HL-60 (cell line): ENCODE results near the gene STK33.

Source experiments
- DNase-seq, 2 experiments: peaks; one replicate each; pipeline ENCODE4 v3.0.0-alpha.2; 2010 to 2020; ENCODE audit warnings: low read depth in 1 of 2, low spot score in 1 of 2
- H3K27ac ChIP-seq: fragments of 250-450 bp; sonication (Bioruptor Pico); replicated peaks from 2 replicates; pipeline ENCODE4 v1.5.1; 2020; ENCODE audit warnings: mild to moderate bottlenecking, moderate library complexity
- H3K27me3 ChIP-seq: fragments of 250-450 bp; sonication (Bioruptor Pico); 2 replicates; pipeline ENCODE4 v1.5.1; 2021; ENCODE audit warnings: mild to moderate bottlenecking, moderate library complexity; ENCODE audit not compliant: insufficient read depth, poor library complexity, severe bottlenecking
- H3K4me3 ChIP-seq: replicated peaks from 2 replicates; pipeline ENCODE4 v1.5.1; 2011; ENCODE audit warnings: mild to moderate bottlenecking, control low read depth, low read length; ENCODE audit not compliant: insufficient read depth
- CTCF ChIP-seq: IDR thresholded peaks from one replicate; pipeline ENCODE4 v1.5.1; 2011; ENCODE audit warnings: low read length, control low read depth, inconsistent platforms; ENCODE audit not compliant: insufficient read depth
- GABPA ChIP-seq: IDR thresholded peaks from 2 replicates; pipeline ENCODE4 v1.6.1; 2012; ENCODE audit warnings: low read depth
- POLR2AphosphoS5 ChIP-seq: IDR thresholded peaks from 2 replicates; pipeline ENCODE4 v1.6.1; 2012; ENCODE audit warnings: low read depth
- REST ChIP-seq: IDR thresholded peaks from 2 replicates; pipeline ENCODE4 v1.6.1; 2012; ENCODE audit warnings: low read depth; ENCODE audit not compliant: insufficient replicate concordance
- SPI1 ChIP-seq: IDR thresholded peaks from 2 replicates; pipeline ENCODE4 v1.6.1; 2012; ENCODE audit warnings: low read depth, mild to moderate bottlenecking, borderline replicate concordance

The STK33 gene

DNA sequence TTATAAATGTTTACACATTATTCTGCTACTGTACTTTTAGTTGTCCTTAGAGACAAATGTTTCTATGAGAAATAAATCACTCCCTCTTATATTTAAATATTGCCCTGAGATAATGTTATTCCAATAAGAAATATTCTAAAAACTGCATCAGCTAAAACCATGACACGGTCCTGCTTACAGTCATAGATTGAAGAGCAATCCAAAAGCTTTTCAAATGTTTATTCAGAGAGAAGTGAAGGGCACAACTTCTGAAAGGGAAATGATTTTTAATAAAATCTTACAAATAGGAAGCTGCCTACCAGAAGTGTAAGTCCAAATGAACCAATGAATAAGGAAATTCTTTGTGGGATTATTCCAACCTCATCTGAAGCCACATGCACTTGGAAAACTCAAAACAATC, 49.2 kb downstream of the STK33 start:
- Histone ChIP-seq H3K4me3 (no peak overlapping the region), H3K27ac (no peak overlapping the region), H3K27me3 (no peaks in the 10 kb centered on the region)
- no peak for TF ChIP-seq GABPA
- no peak for TF ChIP-seq CTCF
- no peak for TF ChIP-seq REST
- no peak for TF ChIP-seq POLR2AphosphoS5
- DNase-seq = no peak

DNA sequence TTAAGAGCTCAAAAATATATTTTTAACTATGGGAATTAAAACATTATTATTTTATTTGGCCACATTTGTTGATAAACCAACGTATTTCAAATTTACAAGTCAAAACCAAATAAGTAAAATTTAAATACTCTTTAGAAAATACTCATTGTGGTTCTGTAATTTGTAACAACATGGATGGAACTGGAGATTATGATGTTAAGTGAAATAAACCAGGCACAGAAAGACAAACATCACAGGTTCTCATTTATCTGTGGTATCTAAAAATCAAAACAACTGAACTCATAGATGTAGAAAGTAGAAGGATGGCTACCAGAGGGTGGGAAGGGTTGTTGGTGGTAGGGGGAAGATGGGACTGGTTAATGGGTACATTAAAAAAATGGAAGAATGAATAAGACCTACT, 50.8 kb downstream of the STK33 start:
- DNase-seq = no peak
- TF ChIP-seq SPI1 = no peak
- no peak for TF ChIP-seq REST
- TF ChIP-seq CTCF = no peak
- TF ChIP-seq GABPA = no peak
- TF ChIP-seq POLR2AphosphoS5 = no peak
- Histone ChIP-seq H3K27me3 (no peaks in the 10 kb centered on the region), H3K27ac (no peak overlapping the region), H3K4me3 (no peak overlapping the region)

DNA sequence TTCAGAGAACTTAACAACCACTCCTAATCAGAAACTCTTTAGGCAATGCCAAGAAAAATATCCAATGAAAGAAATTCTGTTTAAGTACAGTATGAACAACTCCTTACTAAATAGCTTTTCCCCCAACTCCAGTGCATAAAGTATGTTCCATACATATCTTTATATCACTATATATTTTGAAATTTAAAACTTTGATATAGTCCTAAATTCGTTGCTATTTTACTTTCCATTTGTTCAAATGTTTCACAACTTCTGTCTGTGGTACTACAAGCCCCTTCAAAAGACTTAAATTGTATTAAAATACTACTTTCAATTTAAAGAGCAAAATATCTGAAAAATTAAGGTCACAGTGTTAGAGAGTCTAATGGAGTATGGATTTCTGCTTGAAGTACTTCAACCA, 52.6 kb downstream of the STK33 start:
- Histone ChIP-seq H3K4me3 (no peak overlapping the region), H3K27ac (no peak overlapping the region), H3K27me3 (no peaks in the 10 kb centered on the region)
- TF ChIP-seq CTCF (no peak), GABPA (no peak), REST (no peak)
- DNase-seq = no peak
